SK-N-SH (cell line): Measurements from ENCODE around the gene ZDHHC5. TPM values are rescaled to one million over a fixed set of nuclear protein-coding genes. Genes with fewer than 3 reads are reported as not detected.

Experiments
- CTCF ChIA-PET: fragments of 300-600, 350-600 bp; formaldehyde crosslinking; extraction: SDS; loops from one replicate; lab custom pipeline; 2021; lab: Yijun Ruan, JAX
- POLR2A ChIA-PET: fragments of 350-600 bp; sonication (Branson Sonifier 250); formaldehyde crosslinking; extraction: SDS; loops from one replicate; lab custom pipeline; 2020; ENCODE audit warnings: antibody characterized with exemption, inconsistent platforms; lab: Yijun Ruan, JAX
- DNase-seq: peaks from one replicate; pipeline ENCODE4 v3.0.0; 2012
- H2AFZ ChIP-seq: fragments of 200-600 bp; sonication (generic); 2 replicates; pipeline ENCODE4 v1.8.1; 2016; ENCODE audit warnings: antibody characterized with exemption, mild to moderate bottlenecking, low read depth
- H3F3A ChIP-seq: fragments of 200-600 bp; sonication (generic); replicated peaks from 2 replicates; pipeline ENCODE3; 2016; ENCODE audit warnings: antibody characterized with exemption, mild to moderate bottlenecking; ENCODE audit not compliant: insufficient read depth
- H3K27ac ChIP-seq, 2 experiments: fragments of 200-500 bp in 1 of 2; fragments of 200-600 bp in 1 of 2; sonication (Bioruptor generic) in 1 of 2; sonication (generic), shearing (Covaris generic) in 1 of 2; 2 replicates each; pipeline versions ENCODE4 v1.5.1 to v1.6.1; 2014 to 2016; ENCODE audit warnings: low read depth in 2 of 2, inconsistent platforms in 1 of 2, low read length in 1 of 2, mild to moderate bottlenecking in 1 of 2, mixed read lengths in 1 of 2
- H3K27me3 ChIP-seq: fragments of 200-600 bp; sonication (generic), shearing (Covaris generic); 2 replicates; pipeline ENCODE4 v1.6.1; 2016; ENCODE audit warnings: mixed run types; ENCODE audit not compliant: insufficient read depth
- H3K36me3 ChIP-seq, 2 experiments: fragments of 200-500 bp in 1 of 2; fragments of 200-600 bp in 1 of 2; sonication (Bioruptor generic) in 1 of 2; sonication (generic) in 1 of 2; replicated peaks in 1 of 2; 2 replicates each; pipeline versions ENCODE3 to v1.5.1; 2014 to 2016; ENCODE audit warnings: low read length in 1 of 2, mild to moderate bottlenecking in 1 of 2; ENCODE audit not compliant: insufficient read depth in 2 of 2, control insufficient read depth in 1 of 2
- H3K4me1 ChIP-seq, 2 experiments: fragments of 200-500 bp in 1 of 2; fragments of 200-600 bp in 1 of 2; sonication (Bioruptor generic) in 1 of 2; sonication (generic), shearing (Covaris generic) in 1 of 2; 2 replicates each; pipeline versions ENCODE4 v1.5.1 to v1.6.1; 2014 to 2016; ENCODE audit warnings: low read depth in 1 of 2, low read length in 1 of 2, mixed run types in 1 of 2; ENCODE audit not compliant: insufficient read depth in 2 of 2, control insufficient read depth in 1 of 2
- H3K4me2 ChIP-seq: fragments of 200-600 bp; sonication (generic), shearing (Covaris generic); 2 replicates; pipeline ENCODE4 v1.6.1; 2017; ENCODE audit warnings: mixed run types
- H3K4me3 ChIP-seq, 2 experiments: fragments of 200-500 bp in 1 of 2; fragments of 200-600 bp in 1 of 2; sonication (Bioruptor generic) in 1 of 2; sonication (generic), shearing (Covaris generic) in 1 of 2; 2 replicates each; pipeline versions ENCODE4 v1.5.1 to v1.8.1; 2014 to 2016; ENCODE audit warnings: low read depth in 2 of 2, inconsistent platforms in 1 of 2, low read length in 1 of 2, mild to moderate bottlenecking in 1 of 2, mixed read lengths in 1 of 2, moderate library complexity in 1 of 2
- H3K79me2 ChIP-seq: fragments of 200-600 bp; sonication (generic); 2 replicates; pipeline ENCODE4 v1.8.1; 2017; ENCODE audit warnings: mild to moderate bottlenecking; ENCODE audit not compliant: insufficient read depth
- H3K9ac ChIP-seq: fragments of 200-600 bp; sonication (generic); 2 replicates; pipeline ENCODE4 v1.6.1; 2017; ENCODE audit warnings: mixed run types
- H3K9me2 ChIP-seq: fragments of 200-600 bp; sonication (generic); 2 replicates; pipeline ENCODE4 v1.6.1; 2017; ENCODE audit warnings: mixed run types
- H3K9me3 ChIP-seq: fragments of 200-600 bp; sonication (generic); 2 replicates; pipeline ENCODE4 v1.6.1; 2017; ENCODE audit warnings: mixed run types, mild to moderate bottlenecking, moderate library complexity
- H4K20me1 ChIP-seq: fragments of 200-600 bp; sonication (generic); 2 replicates; pipeline ENCODE4 v1.6.1; 2017; ENCODE audit warnings: mild to moderate bottlenecking, mixed run types; ENCODE audit not compliant: insufficient read depth
- EP300 ChIP-seq, 2 experiments: IDR thresholded peaks; 2 replicates each; pipeline versions ENCODE4 v1.4.0 to v1.6.1; 2012; ENCODE audit warnings: borderline replicate concordance in 1 of 2, low read depth in 1 of 2, low read length in 1 of 2
- EZH2phosphoT487 ChIP-seq: fragments of 200-600 bp; sonication (generic); IDR thresholded peaks from 2 replicates; pipeline ENCODE4 v1.6.1; 2017; ENCODE audit warnings: low read depth, mixed run types, mild to moderate bottlenecking, antibody characterized with exemption, moderate library complexity, borderline replicate concordance
- FOXJ3 ChIP-seq: sonication (generic); formaldehyde crosslinking; IDR thresholded peaks from 2 replicates; pipeline ENCODE4 v1.5.1; 2020; ENCODE audit warnings: mild to moderate bottlenecking, missing genetic modification reagents
- FOXM1 ChIP-seq: IDR thresholded peaks from 2 replicates; pipeline ENCODE4 v1.4.0; 2012; ENCODE audit warnings: low read depth, mild to moderate bottlenecking
- GABPA ChIP-seq: IDR thresholded peaks from 2 replicates; pipeline ENCODE4 v1.4.0; 2012; ENCODE audit warnings: low read depth, mild to moderate bottlenecking
- IRF3 ChIP-seq: fragments of 150-350 bp; IDR thresholded peaks from 2 replicates; pipeline ENCODE4 v1.6.1; 2016; ENCODE audit warnings: mild to moderate bottlenecking, low read depth, low read length
- JUND ChIP-seq: IDR thresholded peaks from 2 replicates; pipeline ENCODE4 v1.4.0; 2012
- NFIC ChIP-seq: IDR thresholded peaks from 2 replicates; pipeline ENCODE4 v1.4.0; 2012; ENCODE audit warnings: borderline replicate concordance
- NRF1 ChIP-seq: IDR thresholded peaks from 2 replicates; pipeline ENCODE4 v1.6.1; 2012; ENCODE audit warnings: low read depth, mild to moderate bottlenecking, low read length
- POLR2AphosphoS5 ChIP-seq: IDR thresholded peaks from 2 replicates; pipeline ENCODE4 v1.6.1; 2012; ENCODE audit warnings: low read depth, low read length
- RAD21 ChIP-seq: IDR thresholded peaks from 2 replicates; pipeline ENCODE4 v1.6.1; 2012; ENCODE audit warnings: mild to moderate bottlenecking, low read length
- RCOR1 ChIP-seq: fragments of 150-350 bp; IDR thresholded peaks from 2 replicates; pipeline ENCODE4 v1.6.1; 2017; ENCODE audit warnings: antibody characterized with exemption, low read length
- REST ChIP-seq: IDR thresholded peaks from 2 replicates; pipeline ENCODE4 v1.6.1; 2012; ENCODE audit warnings: mild to moderate bottlenecking, low read depth, low read length, moderate library complexity
- RFX5 ChIP-seq: IDR thresholded peaks from 2 replicates; pipeline ENCODE4 v1.6.1; 2012; ENCODE audit warnings: mild to moderate bottlenecking, improper control_type of control experiment, low read length
- RXRA ChIP-seq: IDR thresholded peaks from 2 replicates; pipeline ENCODE4 v1.4.0; 2012; ENCODE audit warnings: low read depth, mild to moderate bottlenecking, borderline replicate concordance
- SIN3A ChIP-seq: IDR thresholded peaks from 2 replicates; pipeline ENCODE4 v1.6.1; 2012; ENCODE audit warnings: low read depth, mild to moderate bottlenecking, low read length, moderate library complexity, borderline replicate concordance
- TCF12 ChIP-seq: IDR thresholded peaks from 2 replicates; pipeline ENCODE4 v1.4.0; 2012
- WGBS: methylation state at CpG from one replicate; pipeline ENCODE4 v1.1.6; 2017; ENCODE audit warnings: low lambda C conversion rate; 5-methylcytosine and 5-hydroxymethylcytosine counted together
- polyA plus RNA-seq, 3 experiments: library from polyadenylated mRNA; depleted of rRNA; stranded (reverse); fragments of >200 nt; gene quantifications; 2 replicates each; pipeline ENCODE4 v1.2.3, GENCODE V29; 2012

Gene ZDHHC5
- polyA plus RNA-seq, 1 of the 3 experiments (the other 2 are of a cell fraction), result 46.6 TPM

GRCh38 chr11:57698843-57699365 lies 31.0 kb downstream of the ZDHHC5 start:
- H3K9ac ChIP-seq, result no peak overlapping the region
- peaks cover 12% of the 10 kb centered on the region; the same call in 1 of the 2 replicates for H3K79me2 ChIP-seq
- H3K27ac ChIP-seq, result no peak overlapping the region
- POLR2A ChIA-PET, result interaction anchor here (0.7 kb wide), 1 partner anchor 8 kb away, joined by 3 read pairs; no protein-coding TSS in a partner anchor
- H3K9me3 ChIP-seq, result no peaks in the 10 kb centered on the region
- H3K4me3 ChIP-seq, result no peak overlapping the region
- H3K27me3 ChIP-seq, result no peaks in the 10 kb centered on the region
- no peak overlapping the region for H3K4me2 ChIP-seq
- H4K20me1 ChIP-seq, result no peaks in the 10 kb centered on the region
- H3K36me3 ChIP-seq, result peaks cover 66 to 67% of the 10 kb centered on the region in 2 experiments
- peaks cover 28% of the 10 kb centered on the region for H3F3A ChIP-seq
- no peak overlapping the region for H2AFZ ChIP-seq
- DNase-seq, result no peak
- H3K4me1 ChIP-seq, result peaks cover 0 to 2% of the 10 kb centered on the region in 2 experiments; a peak in 1 of 4 replicates
- 93% methylated on average over 13 of the region's 18 CpGs for WGBS
- CTCF ChIA-PET, result no interaction called here
- no peaks in the 10 kb centered on the region for H3K9me2 ChIP-seq
- TF ChIP-seq EP300 (IDR thresholded peaks at IDR 0.05; ENCODE audit: borderline replicate concordance in 1 of 2, low read depth in 1 of 2, low read length in 1 of 2), result no peak
- TF ChIP-seq SIN3A, result no peak
- no peak for TF ChIP-seq NFIC
- no peak for TF ChIP-seq RFX5
- no peak for TF ChIP-seq REST
- TF ChIP-seq POLR2AphosphoS5, result no peak
- TF ChIP-seq RCOR1, result no peak
- no peak for TF ChIP-seq EZH2phosphoT487
- no peak for TF ChIP-seq RAD21
- no peak for TF ChIP-seq FOXJ3 (CRISPR knock-in tag)

- H3K9ac ChIP-seq, result no peak overlapping the region
- no peak overlapping the region for H3K4me3 ChIP-seq
- CTCF ChIA-PET, result no interaction called here
- H3K79me2 ChIP-seq, result 0 out of 2 replicates have a peak, but pooled peaks cover 8% of the 10 kb centered on the region
- H3K4me1 ChIP-seq, result peaks cover 0 to 3% of the 10 kb centered on the region in 2 experiments; a peak in 1 of 4 replicates
- H3K27ac ChIP-seq, result no peak overlapping the region
- WGBS, result 95% methylated on average over 10 of the region's 10 CpGs
- no peak overlapping the region for H3K4me2 ChIP-seq
- H3K9me3 ChIP-seq, result no peaks in the 10 kb centered on the region
- H3K9me2 ChIP-seq, result no peaks in the 10 kb centered on the region
- H3F3A ChIP-seq, result peaks cover 34% of the 10 kb centered on the region
- peaks cover 67 to 70% of the 10 kb centered on the region in 2 experiments for H3K36me3 ChIP-seq
- H4K20me1 ChIP-seq, result no peaks in the 10 kb centered on the region
- POLR2A ChIA-PET, result no interaction called here
- H3K27me3 ChIP-seq, result no peaks in the 10 kb centered on the region
- no peak for DNase-seq
- H2AFZ ChIP-seq, result no peak overlapping the region
- TF ChIP-seq REST, result no peak
- no peak for TF ChIP-seq JUND
- TF ChIP-seq IRF3, result no peak
- TF ChIP-seq RFX5, result no peak
- TF ChIP-seq FOXM1, result no peak
- no peak for TF ChIP-seq RXRA
- TF ChIP-seq NRF1, result no peak
- no peak for TF ChIP-seq EZH2phosphoT487
- no peak for TF ChIP-seq TCF12
- no peak for TF ChIP-seq POLR2AphosphoS5
- TF ChIP-seq FOXJ3 (CRISPR knock-in tag), result no peak
- TF ChIP-seq GABPA, result no peak
These were observed 31.9 kb downstream of the ZDHHC5 start for GRCh38 chr11:57699813-57700212.
